Lung (tissue), 12 donors: ENCODE data around the gene ARL14. TPM values are rescaled to one million over a fixed set of nuclear protein-coding genes. Genes with fewer than 3 reads are reported as not detected.

Experiments used
- ATAC-seq: fragments of 200-7000 bp; cut with Tn5 transposase; one replicate; pipeline ENCODE4 v1.9.1; 2020; ENCODE audit warnings: moderate number of reproducible peaks; ENCODE audit not compliant: insufficient read depth, low FRiP score
- DNase-seq, 3 donors: peaks; one replicate each; pipeline ENCODE4 v3.0.0-alpha.2; 2013 to 2017
- H3K27ac ChIP-seq, 2 donors: one replicate each; pipeline ENCODE4 v1.5.1; 2013; ENCODE audit warnings: mild to moderate bottlenecking in 2 of 2, moderate library complexity in 2 of 2, control low read depth in 1 of 2, inconsistent platforms in 1 of 2, low read depth in 1 of 2, low read length in 1 of 2
- H3K27me3 ChIP-seq, 3 donors: one replicate each; pipeline ENCODE4 v1.5.1; 2013; ENCODE audit warnings: low read length in 2 of 3; ENCODE audit not compliant: control insufficient read depth in 3 of 3, insufficient read depth in 3 of 3
- H3K36me3 ChIP-seq, 4 donors: one replicate each; pipeline ENCODE4 v1.5.1; 2013; ENCODE audit warnings: low read length in 4 of 4, mild to moderate bottlenecking in 1 of 4, moderate library complexity in 1 of 4; ENCODE audit not compliant: control insufficient read depth in 4 of 4, insufficient read depth in 4 of 4
- H3K4me1 ChIP-seq, 5 donors: one replicate each; pipeline ENCODE4 v1.5.1; 2013; ENCODE audit warnings: low read length in 5 of 5, mild to moderate bottlenecking in 2 of 5, moderate library complexity in 1 of 5; ENCODE audit not compliant: control insufficient read depth in 5 of 5, insufficient read depth in 5 of 5
- H3K4me3 ChIP-seq: one replicate; pipeline ENCODE4 v1.5.1; 2013; ENCODE audit warnings: mild to moderate bottlenecking, control low read depth, moderate library complexity
- H3K9ac ChIP-seq, 2 donors: one replicate each; pipeline ENCODE4 v1.5.1; 2013; ENCODE audit warnings: low read length in 2 of 2, control low read depth in 1 of 2; ENCODE audit not compliant: insufficient read depth in 1 of 2
- H3K9me3 ChIP-seq, 4 donors: one replicate each; pipeline ENCODE4 v1.5.1; 2013; ENCODE audit warnings: low read length in 3 of 4, mild to moderate bottlenecking in 1 of 4, moderate library complexity in 1 of 4; ENCODE audit not compliant: control insufficient read depth in 4 of 4, insufficient read depth in 3 of 4
- WGBS, 2 donors: extraction: QIAGEN DNeasy Blood & Tissue Kit; methylation state at CpG; one replicate each; pipeline ENCODE4 v1.1.7; 2013; 5-methylcytosine and 5-hydroxymethylcytosine counted together
- polyA plus RNA-seq, 2 donors: library from polyadenylated mRNA; stranded (reverse); fragments of 200-250 nt; gene quantifications; one replicate each; pipeline ENCODE4 v1.2.1, GENCODE V29; 2013
- total RNA-seq, 2 donors: library from RNA; depleted of rRNA in 1 of 2; stranded (reverse); fragments of >200 nt in 1 of 2; gene quantifications; one replicate each; pipeline ENCODE4 v1.2.1, GENCODE V29; 2014 to 2021
- TF ChIP-seq, protein P1 (sequence below): IDR thresholded peaks from 2 replicates; pipeline ENCODE4 v1.5.1; 2012; ENCODE audit warnings: mild to moderate bottlenecking; ENCODE audit errors: control extremely low read depth, extremely low read depth
- donor health status: control.
- donor health status: control.
- donor health status: Bipolar disorder and iron deficiency.
- donor health status: healthy.
- donor health status: DM: yes; HTN: yes; CAD: no.

The ARL14 gene
- total and polyA plus RNA-seq, 4 donors, result 0.09 to 0.24 TPM; not detected in 2

DNA sequence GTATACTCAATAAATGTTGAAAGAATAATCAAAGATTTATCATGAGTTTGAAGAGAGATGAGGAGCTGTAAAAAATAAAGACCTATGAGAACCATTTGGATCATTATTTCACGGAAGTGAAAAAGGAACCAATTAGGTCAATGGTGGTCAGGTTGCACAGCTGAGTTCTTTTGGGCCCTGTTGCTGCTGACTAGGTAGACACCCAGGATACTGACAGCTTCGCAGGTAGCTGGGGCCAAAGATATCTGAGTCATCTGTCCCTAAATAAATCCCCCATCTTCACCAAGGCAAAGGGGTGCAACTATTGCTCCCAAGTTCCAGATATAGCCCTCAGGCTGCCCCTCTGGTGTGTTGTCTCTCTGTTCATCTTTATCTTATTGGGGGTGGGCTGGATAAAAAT, 5.0 kb upstream of the ARL14 start:
- Histone ChIP-seq H3K9ac (no peak overlapping the region), H3K36me3 (no peaks in the 10 kb centered on the region), H3K27ac (no peak overlapping the region), H3K9me3 (no peaks in the 10 kb centered on the region), H3K27me3 (no peaks in the 10 kb centered on the region), H3K4me1 (no peaks in the 10 kb centered on the region), H3K4me3 (no peak overlapping the region)
- WGBS, 2 donors, result 89 to 95% methylated on average over 2 of the region's 2 CpGs
- TF ChIP-seq, protein P1, sequence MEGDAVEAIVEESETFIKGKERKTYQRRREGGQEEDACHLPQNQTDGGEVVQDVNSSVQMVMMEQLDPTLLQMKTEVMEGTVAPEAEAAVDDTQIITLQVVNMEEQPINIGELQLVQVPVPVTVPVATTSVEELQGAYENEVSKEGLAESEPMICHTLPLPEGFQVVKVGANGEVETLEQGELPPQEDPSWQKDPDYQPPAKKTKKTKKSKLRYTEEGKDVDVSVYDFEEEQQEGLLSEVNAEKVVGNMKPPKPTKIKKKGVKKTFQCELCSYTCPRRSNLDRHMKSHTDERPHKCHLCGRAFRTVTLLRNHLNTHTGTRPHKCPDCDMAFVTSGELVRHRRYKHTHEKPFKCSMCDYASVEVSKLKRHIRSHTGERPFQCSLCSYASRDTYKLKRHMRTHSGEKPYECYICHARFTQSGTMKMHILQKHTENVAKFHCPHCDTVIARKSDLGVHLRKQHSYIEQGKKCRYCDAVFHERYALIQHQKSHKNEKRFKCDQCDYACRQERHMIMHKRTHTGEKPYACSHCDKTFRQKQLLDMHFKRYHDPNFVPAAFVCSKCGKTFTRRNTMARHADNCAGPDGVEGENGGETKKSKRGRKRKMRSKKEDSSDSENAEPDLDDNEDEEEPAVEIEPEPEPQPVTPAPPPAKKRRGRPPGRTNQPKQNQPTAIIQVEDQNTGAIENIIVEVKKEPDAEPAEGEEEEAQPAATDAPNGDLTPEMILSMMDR, result no peak
- ATAC-seq (no peak), DNase-seq (no peak)

DNA sequence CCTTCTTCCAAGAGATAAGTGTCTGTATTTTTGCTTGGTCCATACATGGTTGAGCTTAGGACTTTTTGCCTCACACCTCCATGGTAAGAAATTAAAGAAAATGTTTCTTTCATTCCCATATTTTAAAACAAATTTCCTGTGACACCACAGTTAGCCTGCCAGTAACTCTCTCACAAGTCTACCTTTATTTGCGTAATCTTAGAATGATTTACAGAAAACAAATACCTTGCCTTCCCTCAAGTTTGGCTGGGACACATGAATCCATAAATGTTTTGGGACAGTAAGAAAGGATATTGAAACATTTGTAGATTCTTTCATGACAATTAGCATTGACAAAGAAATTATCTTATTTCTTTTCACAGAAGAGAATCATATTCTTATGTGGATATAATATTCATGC, 3.8 kb upstream of the ARL14 start:
- H3K9ac ChIP-seq, result no peak overlapping the region
- TF ChIP-seq, protein P1, result no peak
- no peaks in the 10 kb centered on the region for H3K36me3 ChIP-seq
- no peaks in the 10 kb centered on the region for H3K4me1 ChIP-seq
- no peak for ATAC-seq
- H3K4me3 ChIP-seq, result no peak overlapping the region
- H3K9me3 ChIP-seq, result no peaks in the 10 kb centered on the region
- no peak overlapping the region for H3K27ac ChIP-seq
- DNase-seq, result no peak
- no peaks in the 10 kb centered on the region for H3K27me3 ChIP-seq
- WGBS, 2 donors, result 86 to 100% methylated on average over 1 of the region's 1 CpG

DNA sequence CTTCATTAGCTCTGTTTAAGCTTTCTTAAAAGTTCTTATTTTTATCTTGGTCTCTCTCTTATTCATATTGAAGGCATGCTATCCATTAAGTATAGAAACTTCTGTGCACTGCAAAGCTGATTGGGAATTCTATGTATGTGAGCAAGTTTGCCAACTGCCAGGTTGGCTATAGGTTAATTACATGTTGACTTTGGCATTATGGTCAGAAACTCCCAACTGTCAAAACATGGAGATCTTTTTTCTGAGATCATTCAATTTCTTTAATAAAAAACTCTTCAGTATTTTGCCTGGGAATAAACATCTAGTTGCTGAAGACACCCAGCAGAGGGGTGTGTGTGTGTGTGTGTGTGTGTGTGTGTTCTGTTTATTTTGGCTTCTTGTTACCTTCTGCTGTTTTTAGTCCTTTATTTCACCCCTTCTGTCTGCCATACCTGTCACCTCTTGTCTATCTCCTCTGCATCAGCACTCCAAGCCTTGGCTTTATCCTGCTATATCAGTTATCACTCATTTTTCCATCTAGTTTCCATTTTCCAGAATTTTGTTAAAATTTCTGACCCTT, 1.3 kb upstream of the ARL14 start:
- Histone ChIP-seq H3K4me1 (no peaks in the 10 kb centered on the region), H3K4me3 (no peak overlapping the region), H3K9me3 (no peaks in the 10 kb centered on the region), H3K9ac (no peak overlapping the region), H3K36me3 (no peaks in the 10 kb centered on the region), H3K27ac (no peak overlapping the region), H3K27me3 (no peaks in the 10 kb centered on the region)
- DNase-seq (no peak), ATAC-seq (no peak)
- TF ChIP-seq, protein P1, result no peak

DNA sequence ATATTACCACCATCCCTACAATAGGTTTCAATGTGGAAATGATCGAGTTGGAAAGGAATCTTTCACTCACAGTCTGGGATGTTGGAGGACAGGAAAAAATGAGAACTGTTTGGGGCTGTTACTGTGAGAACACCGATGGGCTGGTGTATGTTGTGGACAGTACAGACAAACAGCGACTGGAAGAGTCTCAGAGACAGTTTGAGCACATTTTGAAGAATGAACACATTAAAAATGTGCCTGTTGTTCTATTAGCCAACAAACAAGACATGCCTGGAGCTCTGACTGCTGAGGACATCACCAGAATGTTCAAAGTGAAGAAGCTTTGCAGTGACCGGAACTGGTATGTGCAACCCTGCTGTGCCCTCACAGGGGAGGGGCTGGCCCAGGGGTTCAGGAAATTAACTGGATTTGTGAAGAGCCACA, 510 bp downstream of the ARL14 start:
- Histone ChIP-seq H3K27me3 (no peaks in the 10 kb centered on the region), H3K27ac (no peak overlapping the region), H3K9ac (no peak overlapping the region), H3K4me3 (no peak overlapping the region), H3K36me3 (no peaks in the 10 kb centered on the region), H3K4me1 (no peaks in the 10 kb centered on the region), H3K9me3 (no peaks in the 10 kb centered on the region)
- WGBS, 2 donors, result 78 to 81% methylated on average over 4 of the region's 4 CpGs
- ATAC-seq (no peak), DNase-seq (no peak)
- TF ChIP-seq, protein P1, result no peak
